ENCODE measurements around the gene ADSS1. TPM values are rescaled to one million over a fixed set of nuclear protein-coding genes. Genes with fewer than 3 reads are reported as not detected.

Gene ADSS1
- total RNA-seq, 1 donor from 2014 or later, result 6.9 TPM

DNA sequence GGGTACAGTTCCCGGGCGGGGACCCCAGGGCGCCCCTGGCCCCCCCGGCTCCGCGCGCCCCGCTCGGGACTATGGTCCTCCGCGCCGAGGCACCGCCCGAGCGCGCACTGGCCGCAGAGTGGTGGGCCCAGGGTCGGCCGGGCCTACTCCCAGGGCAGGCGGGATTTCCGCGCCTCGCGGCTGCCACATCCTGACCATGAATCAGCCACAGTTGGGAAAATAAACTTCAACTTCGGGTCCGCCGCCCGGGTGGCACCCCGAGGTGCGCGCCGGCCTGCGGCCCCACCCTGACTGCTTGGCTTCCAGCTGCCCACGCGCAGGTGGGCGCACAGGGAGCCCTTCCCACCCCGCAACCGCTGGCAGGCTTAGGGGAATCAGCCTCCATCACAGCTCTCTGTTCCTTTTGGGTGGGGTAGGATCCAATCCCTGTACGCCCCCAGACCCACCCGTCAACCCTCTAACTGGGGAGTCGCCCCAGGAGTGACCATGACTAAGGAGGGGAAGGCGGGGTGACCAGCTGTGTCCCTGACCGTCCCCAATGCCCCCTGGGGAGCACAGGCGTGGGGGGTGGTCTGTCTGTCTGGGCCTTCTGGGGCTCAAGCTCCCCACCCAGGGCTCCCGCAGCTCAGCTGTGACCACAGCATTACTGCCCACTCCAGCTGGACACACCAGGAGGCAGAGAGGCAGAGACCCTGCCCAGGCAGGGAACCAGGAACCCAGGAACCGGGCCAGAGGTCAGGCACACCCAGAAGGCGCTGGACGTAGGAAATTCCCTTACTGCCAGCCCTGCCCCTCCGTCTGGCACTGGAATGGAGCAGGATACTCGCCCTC is 33.9 kb upstream of the ADSS1 start:
- TF ChIP-seq, protein P1, sequence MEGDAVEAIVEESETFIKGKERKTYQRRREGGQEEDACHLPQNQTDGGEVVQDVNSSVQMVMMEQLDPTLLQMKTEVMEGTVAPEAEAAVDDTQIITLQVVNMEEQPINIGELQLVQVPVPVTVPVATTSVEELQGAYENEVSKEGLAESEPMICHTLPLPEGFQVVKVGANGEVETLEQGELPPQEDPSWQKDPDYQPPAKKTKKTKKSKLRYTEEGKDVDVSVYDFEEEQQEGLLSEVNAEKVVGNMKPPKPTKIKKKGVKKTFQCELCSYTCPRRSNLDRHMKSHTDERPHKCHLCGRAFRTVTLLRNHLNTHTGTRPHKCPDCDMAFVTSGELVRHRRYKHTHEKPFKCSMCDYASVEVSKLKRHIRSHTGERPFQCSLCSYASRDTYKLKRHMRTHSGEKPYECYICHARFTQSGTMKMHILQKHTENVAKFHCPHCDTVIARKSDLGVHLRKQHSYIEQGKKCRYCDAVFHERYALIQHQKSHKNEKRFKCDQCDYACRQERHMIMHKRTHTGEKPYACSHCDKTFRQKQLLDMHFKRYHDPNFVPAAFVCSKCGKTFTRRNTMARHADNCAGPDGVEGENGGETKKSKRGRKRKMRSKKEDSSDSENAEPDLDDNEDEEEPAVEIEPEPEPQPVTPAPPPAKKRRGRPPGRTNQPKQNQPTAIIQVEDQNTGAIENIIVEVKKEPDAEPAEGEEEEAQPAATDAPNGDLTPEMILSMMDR (conservative IDR thresholded peaks at IDR 0.05), result no peak
- H3K27ac Mint-ChIP-seq, result no peak overlapping the region
- H3K9me3 Mint-ChIP-seq, result peaks cover under 1% of the 10 kb centered on the region
- H3K4me1 Mint-ChIP-seq (ENCODE audit: unreplicated experiment), result peaks cover 8% of the 10 kb centered on the region
- H3K4me3 Mint-ChIP-seq, result peak overlapping the region; percentile 79
- H3K36me3 Mint-ChIP-seq, result no peaks in the 10 kb centered on the region
- no peak for DNase-seq (ENCODE audit: extremely low spot score, unreplicated experiment)
- H3K27me3 Mint-ChIP-seq, result no peaks in the 10 kb centered on the region

DNA sequence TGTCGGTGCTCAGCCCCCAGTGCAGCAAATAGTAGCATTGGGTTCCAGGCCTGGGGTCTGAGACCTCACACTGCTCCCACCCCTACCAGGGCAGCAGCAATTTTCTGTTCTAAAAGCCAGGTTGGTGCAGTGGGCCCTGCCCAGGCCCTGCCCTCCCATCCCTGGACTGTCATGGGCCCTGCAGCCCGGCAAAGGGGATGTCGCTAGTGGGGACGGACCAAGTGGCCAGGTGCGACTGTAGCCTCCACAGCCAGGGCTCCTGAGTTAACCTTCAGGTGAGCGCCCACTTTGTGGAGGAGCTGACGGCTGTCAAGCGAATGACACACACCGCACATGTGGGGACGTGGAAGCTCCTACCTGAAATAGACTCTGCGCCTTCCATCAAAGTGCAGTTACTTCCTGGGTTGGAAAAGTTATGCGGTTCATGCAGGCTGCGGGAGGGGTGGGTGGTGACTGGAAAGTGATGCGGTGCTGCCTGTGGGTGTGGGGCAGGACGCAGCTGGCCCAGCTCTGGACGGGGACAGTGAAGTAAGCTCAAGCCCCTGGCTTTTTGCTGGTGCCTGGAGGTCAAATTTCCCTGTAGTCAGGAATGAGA is 33.1 kb upstream of the ADSS1 start:
- no peak for DNase-seq (ENCODE audit: extremely low spot score, unreplicated experiment)
- Mint-ChIP-seq H3K9me3 (no peaks in the 10 kb centered on the region), H3K4me3 (peak overlapping the region; percentile 78), H3K4me1 (ENCODE audit: unreplicated experiment) (peaks cover 9% of the 10 kb centered on the region), H3K27ac (peak overlapping the region; percentile 50), H3K36me3 (no peaks in the 10 kb centered on the region), H3K27me3 (no peaks in the 10 kb centered on the region)
- TF ChIP-seq, protein P1 (conservative IDR thresholded peaks at IDR 0.05), result no peak

DNA sequence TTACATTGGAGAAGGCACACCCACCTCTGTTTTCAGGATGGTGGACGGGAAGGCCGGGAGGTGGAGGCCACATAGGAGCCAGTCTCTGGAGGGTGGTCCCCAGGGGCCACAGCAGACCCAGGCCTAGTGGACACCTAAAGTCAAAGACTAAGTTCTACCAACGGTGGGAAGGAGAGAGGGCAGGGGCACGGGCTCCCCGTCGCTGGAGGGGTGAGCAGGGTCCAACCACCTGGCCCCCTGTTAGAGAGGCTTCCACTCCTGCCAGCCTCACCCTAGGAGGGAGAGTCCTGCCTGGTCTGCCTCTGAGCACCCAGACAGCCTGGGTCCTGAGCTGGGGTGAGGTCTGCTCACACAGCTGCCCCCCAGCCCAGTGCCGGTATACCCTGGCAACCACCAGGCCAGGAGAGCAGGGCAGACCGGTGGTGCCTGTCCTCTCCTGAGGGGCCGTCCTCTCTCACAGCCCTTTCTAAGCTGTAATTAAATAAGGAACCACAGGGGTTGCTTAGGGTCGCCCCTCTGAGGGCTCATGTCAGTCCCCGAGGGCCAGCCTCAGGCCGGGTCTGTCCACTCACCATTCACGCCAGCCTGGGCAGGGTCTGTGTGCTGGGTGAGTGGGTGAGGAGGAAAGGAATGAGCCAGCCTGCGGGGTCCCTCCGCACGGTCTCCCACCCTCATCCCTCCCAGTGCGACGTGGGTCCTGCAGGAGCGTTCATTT is 32.3 kb upstream of the ADSS1 start:
- no peak for DNase-seq (ENCODE audit: extremely low spot score, unreplicated experiment)
- no peaks in the 10 kb centered on the region for H3K9me3 Mint-ChIP-seq
- TF ChIP-seq, protein P1 (conservative IDR thresholded peaks at IDR 0.05), result no peak
- H3K27me3 Mint-ChIP-seq, result no peaks in the 10 kb centered on the region
- peaks cover 10% of the 10 kb centered on the region for H3K4me1 Mint-ChIP-seq (ENCODE audit: unreplicated experiment)
- no peaks in the 10 kb centered on the region for H3K36me3 Mint-ChIP-seq
- peak overlapping the region; percentile 50 for H3K27ac Mint-ChIP-seq
- peak overlapping the region; percentile 78 for H3K4me3 Mint-ChIP-seq

DNA sequence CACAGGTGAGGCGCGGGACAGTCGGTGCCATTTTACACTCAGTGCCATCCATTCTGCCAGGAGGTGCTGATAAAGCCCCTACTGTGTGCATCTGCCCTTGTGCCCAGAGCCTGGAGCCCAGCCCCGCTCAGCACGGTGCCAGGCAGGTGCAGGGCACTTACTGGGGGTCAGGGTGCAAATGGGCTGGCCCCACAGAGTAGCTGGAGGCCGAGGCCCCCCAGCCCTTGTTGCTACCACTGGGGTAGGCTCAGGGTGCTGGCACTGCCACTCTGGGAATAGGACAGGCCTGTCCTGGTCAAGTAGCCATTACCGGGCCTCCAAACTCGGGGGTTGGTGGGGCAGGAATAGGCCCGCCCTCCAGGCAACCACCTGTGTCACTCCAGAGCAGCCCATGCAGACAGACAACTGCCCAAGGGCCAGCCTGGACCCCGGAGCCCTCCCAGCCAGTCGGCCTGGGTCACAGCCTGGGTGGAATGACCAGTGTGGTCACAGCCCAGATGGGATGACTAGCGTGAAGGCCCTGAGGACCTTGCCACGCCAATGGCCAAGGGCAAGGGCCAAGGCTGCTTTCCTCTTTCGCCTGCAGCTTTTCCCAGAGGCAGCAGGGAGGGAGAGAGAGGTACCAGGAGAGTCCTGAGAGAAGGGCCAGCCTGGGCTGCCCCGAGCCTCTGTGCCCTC is 31.6 kb upstream of the ADSS1 start:
- Mint-ChIP-seq H3K4me3 (no peak overlapping the region), H3K36me3 (no peaks in the 10 kb centered on the region), H3K27ac (no peak overlapping the region), H3K9me3 (no peaks in the 10 kb centered on the region), H3K27me3 (no peaks in the 10 kb centered on the region), H3K4me1 (ENCODE audit: unreplicated experiment) (peaks cover 10% of the 10 kb centered on the region)
- TF ChIP-seq, protein P1 (conservative IDR thresholded peaks at IDR 0.05), result no peak
- no peak for DNase-seq (ENCODE audit: extremely low spot score, unreplicated experiment)

DNA sequence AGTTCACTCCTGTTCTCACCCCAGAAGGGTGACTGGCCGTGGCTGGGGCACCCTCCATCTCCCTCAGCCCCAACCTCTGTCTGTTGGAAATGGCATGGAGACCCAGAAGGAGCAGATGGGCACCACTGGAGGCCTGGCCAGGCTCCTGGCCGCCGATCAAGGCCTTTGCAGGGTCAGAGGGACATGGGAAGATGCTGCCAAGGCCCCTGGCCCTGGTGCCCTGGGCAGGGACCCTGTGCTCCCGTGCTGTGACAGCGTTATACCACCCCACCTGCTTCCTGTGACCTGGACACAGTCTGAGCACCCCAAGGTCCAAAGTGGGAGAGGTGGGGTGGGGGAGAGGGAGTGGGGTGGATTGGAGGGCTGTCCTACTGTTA is 31.1 kb upstream of the ADSS1 start:
- no peak for DNase-seq (ENCODE audit: extremely low spot score, unreplicated experiment)
- no peaks in the 10 kb centered on the region for H3K27me3 Mint-ChIP-seq
- H3K4me3 Mint-ChIP-seq, result no peak overlapping the region
- H3K36me3 Mint-ChIP-seq, result no peaks in the 10 kb centered on the region
- TF ChIP-seq, protein P1 (conservative IDR thresholded peaks at IDR 0.05), result no peak
- no peaks in the 10 kb centered on the region for H3K9me3 Mint-ChIP-seq
- H3K27ac Mint-ChIP-seq, result no peak overlapping the region
- peaks cover 7% of the 10 kb centered on the region for H3K4me1 Mint-ChIP-seq (ENCODE audit: unreplicated experiment)

Measured in type B pancreatic cell (in vitro differentiated cells).